ENCODE data around the gene CDCA5.

CDCA5 gene

DNA sequence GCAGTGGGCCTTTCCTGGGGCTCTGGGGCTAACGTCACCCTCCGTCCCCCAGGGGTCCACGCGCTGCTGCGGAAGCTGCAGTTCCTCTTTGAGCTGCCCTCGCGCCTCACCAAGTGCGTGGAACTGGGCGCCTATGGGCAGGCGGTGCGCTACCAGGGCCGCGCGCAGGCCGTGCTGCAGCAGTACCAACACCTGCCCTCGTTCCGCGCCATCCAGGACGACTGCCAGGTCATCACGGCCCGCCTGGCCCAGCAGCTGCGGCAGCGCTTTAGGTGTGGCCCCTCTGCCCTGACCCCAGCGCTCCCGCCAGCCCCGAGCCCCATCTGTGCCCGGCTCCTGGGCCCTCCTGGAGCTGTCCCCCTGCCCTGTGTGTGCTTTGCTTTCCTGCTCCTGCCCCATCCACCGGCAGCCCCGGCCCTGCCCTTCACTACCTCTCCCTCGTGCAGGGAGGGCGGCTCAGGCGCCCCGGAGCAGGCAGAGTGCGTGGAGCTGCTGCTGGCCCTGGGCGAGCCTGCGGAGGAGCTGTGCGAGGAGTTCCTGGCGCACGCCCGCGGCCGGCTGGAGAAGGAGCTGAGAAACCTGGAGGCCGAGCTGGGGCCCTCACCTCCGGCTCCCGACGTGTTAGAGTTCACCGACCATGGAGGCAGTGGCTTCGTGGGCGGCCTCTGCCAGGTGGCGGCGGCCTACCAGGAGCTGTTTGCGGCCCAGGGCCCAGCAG, 24.1 kb upstream of the CDCA5 start:
- in situ Hi-C loops (cut with MboI; ENCODE audit: low sequenced_read_pairs): no loop called here

DNA sequence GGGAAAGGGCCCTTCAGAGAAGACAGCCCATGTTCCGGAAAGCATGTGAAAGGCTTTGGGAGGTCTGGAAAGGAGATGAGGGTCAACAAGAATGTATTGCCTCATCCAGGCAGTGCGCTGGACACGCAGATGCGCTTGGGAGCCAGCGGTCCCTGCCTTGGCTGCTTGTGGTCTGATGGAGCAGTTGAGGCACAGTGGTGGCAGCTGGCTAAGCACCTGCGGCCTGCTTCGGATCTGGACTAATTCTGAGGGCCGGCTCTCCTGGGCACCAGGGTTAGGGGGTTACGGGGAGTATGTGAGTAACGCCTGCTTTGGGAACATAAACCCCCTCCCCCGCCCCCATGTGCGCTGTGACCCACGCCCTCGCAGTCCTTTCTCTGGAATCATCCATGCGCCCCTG, 23.2 kb upstream of the CDCA5 start:
- in situ Hi-C loops (cut with MboI; ENCODE audit: low sequenced_read_pairs): no loop called here

DNA sequence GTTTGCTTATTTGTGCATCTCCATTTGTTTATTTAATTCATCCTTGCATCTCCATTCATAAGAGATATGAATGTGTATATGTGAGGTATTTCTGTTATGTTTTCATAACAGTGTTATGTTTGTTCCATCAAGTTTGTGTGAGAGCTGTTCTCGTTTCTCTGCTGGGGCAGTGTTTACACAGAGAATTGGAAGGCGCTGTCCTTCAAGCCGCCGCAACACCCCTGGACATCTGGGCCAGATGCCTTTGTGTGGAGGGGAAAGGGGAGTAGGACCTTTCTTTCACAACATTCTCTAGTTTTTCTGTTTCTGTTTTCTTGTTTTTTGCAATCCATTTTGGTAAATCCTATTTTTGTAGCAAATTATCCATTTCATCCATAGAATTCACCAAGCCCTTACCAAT, 20.8 kb upstream of the CDCA5 start:
- in situ Hi-C loops (cut with MboI; ENCODE audit: low sequenced_read_pairs): no loop called here

DNA sequence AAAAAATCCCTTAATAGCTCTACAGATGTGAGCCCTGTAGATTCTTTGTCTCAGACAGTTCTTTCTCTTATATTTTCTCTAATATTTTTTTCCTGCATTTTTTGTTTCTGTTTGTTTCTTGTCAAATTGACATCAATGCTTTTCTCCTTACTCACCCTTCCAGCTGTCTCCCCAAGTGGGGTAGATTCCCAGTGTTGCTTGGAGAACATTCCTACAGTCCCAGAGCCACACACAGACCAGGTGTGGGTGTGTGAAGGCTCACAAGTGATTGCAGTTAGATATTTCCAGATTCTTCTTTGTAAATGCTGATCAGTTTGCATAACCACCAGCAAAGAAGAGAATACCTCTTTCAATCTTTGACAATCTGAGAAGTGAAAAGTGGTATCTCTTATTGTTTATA, 19.6 kb upstream of the CDCA5 start:
- in situ Hi-C loops (cut with MboI; ENCODE audit: low sequenced_read_pairs): no loop called here

DNA sequence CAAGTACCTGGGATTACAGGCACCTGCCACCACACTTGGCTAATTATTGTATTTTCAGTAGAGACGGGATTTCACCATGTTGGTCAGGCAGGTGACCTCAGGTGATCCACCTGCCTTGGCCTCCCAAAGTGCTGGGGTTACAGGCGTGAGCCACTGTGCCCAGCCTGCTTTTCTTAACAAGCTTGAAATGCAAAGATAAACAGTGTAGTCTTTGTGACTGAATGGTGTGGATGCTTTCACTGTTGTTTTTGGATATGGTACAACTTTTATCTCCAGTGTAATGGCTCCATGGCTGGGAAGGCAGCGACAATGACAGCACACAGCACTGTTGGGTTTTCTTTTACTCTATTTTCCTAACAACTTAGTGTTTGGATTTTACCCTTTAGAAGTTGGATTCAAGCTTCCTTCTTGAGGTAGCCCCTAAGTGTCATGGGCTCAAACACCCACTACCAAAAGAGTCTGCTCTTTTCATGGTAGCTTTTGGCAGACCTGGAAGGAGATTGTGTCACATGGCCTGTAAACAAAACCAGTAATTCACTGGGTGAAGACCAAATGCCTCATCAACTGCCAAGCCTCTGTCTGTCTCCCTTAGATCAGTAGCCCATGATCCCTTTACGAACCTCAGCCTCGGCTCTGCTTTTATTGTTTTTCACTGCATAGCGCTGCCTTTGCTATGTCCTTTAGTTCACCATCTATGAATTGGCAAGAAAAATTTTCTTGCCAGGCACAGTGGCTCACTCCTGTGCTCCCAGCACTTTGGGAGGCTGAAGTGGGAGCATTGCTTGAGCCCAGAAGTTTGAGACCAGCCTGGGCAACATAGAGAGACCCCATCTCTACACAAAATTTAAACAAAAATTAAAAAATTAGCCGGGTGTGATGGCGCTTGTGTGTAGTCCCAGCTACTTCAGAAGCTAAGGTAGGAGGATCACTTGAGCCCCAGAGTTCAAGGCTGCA, 18.6 kb upstream of the CDCA5 start:
- in situ Hi-C loops (cut with MboI; ENCODE audit: low sequenced_read_pairs): no loop called here

DNA sequence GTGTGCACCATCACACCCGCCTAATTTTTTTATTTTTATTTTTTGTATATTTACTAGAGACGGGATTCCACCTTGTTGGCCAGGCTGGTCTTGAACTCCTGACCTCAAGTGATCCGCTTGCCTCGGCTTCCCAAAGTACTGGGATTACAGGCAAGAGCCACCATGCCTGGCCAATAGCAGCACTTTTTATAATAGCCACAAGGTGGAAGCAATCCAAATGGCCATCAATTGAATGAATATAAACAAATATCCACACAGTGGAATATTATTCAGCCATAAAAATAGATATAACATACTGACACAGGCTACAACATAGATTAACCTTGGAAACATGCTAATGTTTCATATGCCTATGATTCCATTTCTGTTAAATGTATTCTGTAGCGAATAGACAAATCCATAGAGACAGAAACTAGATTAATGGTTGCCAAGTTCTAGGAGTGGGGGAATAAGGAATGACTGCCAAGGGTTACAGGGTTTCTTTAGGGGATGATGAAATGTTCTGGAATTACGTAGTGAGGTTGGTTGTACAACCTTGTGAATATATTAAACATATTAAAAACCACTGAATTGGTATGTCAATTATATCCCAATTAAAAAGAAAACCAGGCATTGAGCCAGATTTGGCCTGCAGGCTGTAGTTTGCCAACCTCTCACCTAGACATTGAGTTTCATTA, 17.0 kb upstream of the CDCA5 start:
- in situ Hi-C loops (cut with MboI; ENCODE audit: low sequenced_read_pairs): no loop called here

- in situ Hi-C loops (cut with MboI; ENCODE audit: low sequenced_read_pairs): no loop called here
These were observed 13.1 kb upstream of the CDCA5 start for GRCh38 chr11:65096926-65097325.

DNA sequence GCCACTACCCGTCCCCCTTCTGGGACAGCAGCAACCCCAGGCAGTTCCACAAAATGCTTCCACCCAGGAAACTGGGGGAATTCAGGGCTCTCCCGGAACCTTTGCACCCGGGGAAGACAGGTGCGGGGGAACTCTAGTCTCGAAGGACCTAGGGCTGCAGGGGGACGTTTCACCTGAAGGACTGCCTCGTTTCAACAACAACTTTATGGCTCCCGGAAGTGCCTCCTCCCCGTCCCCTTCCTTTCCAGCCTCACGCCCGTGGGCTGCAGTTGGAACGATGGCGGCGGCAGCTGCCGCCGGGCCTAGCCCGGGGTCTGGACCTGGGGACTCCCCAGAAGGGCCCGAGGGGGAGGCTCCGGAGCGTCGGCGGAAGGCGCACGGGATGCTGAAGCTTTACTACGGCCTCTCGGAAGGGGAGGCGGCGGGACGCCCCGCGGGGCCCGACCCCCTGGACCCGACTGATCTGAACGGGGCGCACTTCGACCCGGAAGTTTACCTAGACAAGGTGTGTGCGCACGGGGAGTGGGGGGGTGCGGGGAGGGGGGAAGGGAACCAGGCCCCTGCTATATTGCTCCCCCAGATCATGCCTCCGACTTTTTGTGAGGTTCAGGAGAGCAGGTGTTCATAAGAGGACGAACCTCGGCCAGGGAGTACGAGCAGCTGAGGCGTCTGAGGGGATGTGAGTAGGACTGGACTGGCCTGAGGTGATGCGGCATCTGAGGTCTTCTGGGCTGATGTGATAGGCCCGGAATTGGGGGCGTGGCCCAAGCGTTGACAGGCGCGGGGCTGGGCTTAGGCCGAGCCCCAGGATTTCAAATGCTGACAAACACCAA, 12.3 kb upstream of the CDCA5 start, which contains the start of gene VPS51:
Gene VPS51, plus strand, starts transcription at position 241 of the 833 bp plus-strand sequence. Its CDS starts 37 bp downstream, at position 278.
- in situ Hi-C loops (cut with MboI; ENCODE audit: low sequenced_read_pairs): no loop called here

GRCh38 chr11:65095427-65095826, 11.6 kb upstream of the CDCA5 start:
- in situ Hi-C loops (cut with MboI; ENCODE audit: low sequenced_read_pairs): no loop called here

DNA sequence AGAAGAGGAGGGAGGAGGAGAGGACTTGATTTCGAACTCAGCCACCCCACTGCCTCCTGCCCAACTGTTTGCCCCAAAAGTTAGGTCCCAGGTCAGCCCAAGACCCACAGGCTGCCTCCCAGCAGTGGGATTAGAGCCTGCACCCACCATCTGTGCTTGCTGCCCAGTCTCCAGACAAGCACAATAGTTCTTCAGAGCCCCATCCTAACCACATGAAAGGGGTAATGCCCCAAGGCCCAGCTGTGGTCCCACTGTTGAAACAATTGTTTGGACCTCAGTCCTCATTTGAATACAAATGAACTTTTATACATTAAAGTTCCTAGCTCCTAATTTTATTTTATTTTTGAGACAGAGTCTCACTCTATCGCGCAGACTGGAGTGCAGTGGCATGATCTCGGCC, 6.8 kb upstream of the CDCA5 start:
- in situ Hi-C loops (cut with MboI; ENCODE audit: low sequenced_read_pairs): no loop called here

GRCh38 chr11:65089621-65090020, 5.8 kb upstream of the CDCA5 start:
- in situ Hi-C loops (cut with MboI; ENCODE audit: low sequenced_read_pairs): no loop called here

GRCh38 chr11:65087827-65088226, 4.0 kb upstream of the CDCA5 start:
- in situ Hi-C loops (cut with MboI; ENCODE audit: low sequenced_read_pairs): no loop called here

DNA sequence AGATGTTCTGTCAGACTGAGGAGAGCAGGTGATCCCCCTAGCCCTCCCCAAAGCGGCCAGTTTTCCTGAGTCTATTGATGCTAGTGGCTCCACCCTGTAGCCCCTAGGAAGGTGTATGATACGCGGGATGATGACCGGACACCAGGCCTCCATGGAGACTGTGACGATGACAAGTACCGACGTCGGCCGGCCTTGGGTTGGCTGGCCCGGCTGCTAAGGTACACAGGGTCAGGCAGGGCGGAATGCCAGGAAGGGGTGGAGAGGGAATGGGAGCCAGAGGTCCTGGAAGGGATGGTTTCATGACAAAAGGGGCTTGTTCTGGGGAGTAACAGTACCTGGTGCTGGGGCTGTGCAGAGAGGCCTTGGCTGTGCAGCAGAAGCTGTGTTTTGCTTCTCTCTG, 3.4 kb upstream of the CDCA5 start:
- in situ Hi-C loops (cut with MboI; ENCODE audit: low sequenced_read_pairs): no loop called here

- in situ Hi-C loops (cut with MboI; ENCODE audit: low sequenced_read_pairs): no loop called here
These were observed 3.0 kb upstream of the CDCA5 start for GRCh38 chr11:65086809-65087208.

DNA sequence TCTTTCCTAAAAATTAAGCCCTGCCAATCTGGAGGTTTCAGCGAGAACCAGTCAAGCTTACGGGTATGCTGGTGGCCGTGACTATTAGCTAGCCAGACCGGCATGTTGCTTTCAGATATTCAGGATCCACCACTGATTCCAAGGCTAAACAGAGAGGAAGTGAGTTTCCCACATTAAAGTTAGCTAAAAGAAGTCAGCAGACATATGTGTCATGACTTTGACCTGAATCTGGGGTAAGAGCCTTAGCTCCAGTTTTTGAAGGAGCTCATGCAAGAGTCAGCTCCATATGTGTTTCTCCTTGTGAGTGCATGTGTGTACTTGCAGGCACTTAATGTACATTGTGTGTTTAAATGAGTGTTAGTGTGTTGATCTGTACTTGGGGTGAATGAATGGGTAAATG, 1.6 kb upstream of the CDCA5 start:
- in situ Hi-C loops (cut with MboI; ENCODE audit: low sequenced_read_pairs): no loop called here

- in situ Hi-C loops (cut with MboI; ENCODE audit: low sequenced_read_pairs): no loop called here
These were observed 947 bp upstream of the CDCA5 start for GRCh38 chr11:65084598-65085375.

- in situ Hi-C loops (cut with MboI; ENCODE audit: low sequenced_read_pairs): no loop called here
These were observed 556 bp downstream of the CDCA5 start for GRCh38 chr11:65083134-65083833.

DNA sequence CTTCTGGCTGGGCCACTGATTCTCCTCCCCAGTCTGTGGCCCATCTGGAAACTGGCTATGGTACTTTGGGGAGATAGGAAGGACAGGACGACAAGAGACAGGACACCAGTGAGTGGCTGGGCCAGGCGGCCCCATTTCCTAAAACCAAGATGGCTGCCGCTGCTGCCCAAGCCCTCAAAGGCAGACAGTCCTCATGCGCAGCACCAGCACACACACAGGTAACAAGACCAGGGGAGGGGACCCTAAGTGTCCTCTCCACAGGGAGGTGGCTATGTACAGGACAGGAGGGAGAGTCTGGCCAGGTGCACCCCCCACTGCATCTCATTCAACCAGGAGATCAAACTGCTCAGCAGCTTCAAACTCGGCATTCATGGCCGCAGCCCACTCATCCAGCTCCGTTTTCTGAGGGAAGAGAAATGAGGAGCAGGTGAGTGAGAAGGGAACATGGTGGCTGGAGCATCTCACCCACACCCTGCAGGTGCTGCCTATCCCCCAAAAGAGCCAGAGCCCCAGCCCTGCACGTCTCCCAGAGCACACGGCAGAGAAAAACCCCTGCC, 5.0 kb downstream of the CDCA5 start:
- in situ Hi-C loops (cut with MboI; ENCODE audit: low sequenced_read_pairs): no loop called here

DNA sequence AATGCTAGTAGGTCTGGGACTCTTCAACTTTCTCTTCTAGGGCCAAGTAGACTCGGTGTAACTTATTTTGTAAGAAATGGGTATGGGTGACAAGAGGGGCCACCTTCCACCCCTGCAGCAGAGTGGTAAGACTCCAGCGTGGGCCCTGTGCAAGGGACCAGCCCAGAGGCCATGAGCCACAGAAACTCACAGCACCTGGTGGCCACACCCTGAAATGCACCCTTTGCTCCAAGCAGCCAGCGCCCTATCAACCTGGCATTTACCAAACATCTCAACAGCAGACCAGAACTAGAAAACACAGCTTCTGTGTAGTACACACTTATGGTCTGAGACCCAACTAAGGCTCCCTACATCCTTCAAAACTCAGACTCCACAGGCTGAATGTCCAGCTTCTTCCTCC, 5.7 kb downstream of the CDCA5 start:
- in situ Hi-C loops (cut with MboI; ENCODE audit: low sequenced_read_pairs): no loop called here
